ELR (cell line): ENCODE results near the gene PPP3R2.

Experiments
- DNase-seq: peaks from one replicate; pipeline ENCODE4 v3.0.0-alpha.2; 2015; ENCODE audit warnings: low read depth

Gene PPP3R2

DNA sequence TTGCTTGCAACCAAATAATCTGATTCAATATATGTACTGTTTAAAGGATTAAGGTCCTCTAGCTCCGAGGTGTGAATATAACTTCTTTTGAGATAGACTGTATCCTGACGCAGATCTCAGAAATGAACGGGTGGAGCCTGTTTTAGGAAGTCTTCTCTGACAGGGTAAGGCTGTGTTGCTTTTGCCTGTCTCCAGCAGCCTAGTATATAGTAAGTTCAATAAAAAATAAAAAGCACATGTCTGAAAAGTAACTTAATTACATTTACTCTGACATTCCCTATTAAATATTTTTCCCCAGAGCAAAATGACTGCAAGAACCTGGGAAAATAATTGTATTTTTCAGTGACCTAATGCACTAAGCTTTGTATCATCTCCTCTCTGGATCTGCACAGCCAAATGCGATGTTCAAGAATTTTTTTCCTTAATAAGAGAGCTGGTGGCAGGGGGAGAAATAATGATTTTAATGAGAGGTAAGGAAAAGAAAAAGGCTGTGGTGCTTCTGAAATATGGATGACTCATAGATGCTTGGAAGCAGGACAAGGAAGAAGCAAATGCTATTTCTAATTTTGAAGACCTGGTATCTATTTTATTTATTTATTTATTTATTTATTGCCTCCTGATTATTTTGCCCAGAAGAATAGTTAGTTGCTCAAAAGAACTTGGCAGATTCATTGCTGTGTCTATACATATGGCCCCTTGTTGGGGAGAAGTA lies 7.3 kb downstream of the PPP3R2 start:
- peak; percentile 41 for DNase-seq

DNA sequence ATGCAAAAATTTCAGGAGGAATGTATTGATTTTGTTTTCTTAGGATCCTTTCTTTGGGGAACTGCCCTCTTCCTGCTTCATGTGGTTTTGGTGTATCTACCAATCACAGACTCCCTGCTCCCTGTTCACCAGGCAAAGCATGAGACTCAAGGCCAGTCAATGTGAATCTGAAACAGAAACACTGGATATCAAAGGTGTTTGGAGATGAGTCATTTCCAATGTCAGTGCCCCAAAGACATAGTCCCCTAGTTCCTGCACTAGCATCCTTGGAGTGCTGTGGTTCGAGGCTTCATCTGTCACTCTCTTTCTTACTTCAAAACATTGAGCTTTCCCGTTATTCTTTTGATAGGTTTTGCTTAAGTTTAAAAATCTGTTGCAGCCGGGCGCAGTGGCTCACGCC lies 8.1 kb downstream of the PPP3R2 start:
- DNase-seq, result peak; percentile 45

DNA sequence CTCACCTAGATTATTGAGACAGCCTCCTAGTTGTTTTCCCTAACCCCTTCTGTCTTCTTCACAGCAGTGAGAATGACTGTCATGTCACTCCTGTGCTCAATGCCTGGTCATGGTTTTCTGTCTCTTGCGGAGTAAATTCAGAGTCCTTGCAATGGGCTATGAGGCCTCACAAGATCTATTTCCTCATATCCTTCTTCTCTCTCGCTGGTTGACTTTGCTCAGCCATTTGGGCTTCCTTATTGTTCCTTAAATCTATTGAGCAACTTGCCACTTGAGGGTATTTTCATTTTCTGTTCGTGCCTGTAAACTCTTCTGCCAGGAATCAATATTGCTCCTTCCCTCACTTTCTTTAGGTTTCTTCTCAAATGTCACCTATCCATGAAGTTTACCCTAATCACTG lies 9.0 kb downstream of the PPP3R2 start:
- no peak for DNase-seq

DNA sequence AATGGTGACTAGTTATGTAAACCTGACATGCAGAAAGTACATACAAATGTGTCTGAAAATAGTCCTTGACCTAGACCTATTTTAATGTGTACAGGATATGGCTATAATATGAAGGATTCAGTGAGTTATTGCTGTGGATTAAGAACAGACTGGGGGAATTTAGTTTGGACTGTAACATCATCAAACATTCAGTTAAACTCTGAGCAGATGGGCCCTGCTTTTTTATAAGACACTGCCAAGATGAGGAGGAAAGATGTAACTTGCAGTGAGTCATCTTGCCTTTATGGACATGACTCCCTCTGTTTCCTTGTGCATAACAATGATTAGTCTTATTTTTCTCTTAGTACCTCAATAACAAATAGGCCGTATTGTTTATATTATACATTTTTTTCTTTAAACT lies 12.2 kb downstream of the PPP3R2 start:
- peak; percentile 87 for DNase-seq

DNA sequence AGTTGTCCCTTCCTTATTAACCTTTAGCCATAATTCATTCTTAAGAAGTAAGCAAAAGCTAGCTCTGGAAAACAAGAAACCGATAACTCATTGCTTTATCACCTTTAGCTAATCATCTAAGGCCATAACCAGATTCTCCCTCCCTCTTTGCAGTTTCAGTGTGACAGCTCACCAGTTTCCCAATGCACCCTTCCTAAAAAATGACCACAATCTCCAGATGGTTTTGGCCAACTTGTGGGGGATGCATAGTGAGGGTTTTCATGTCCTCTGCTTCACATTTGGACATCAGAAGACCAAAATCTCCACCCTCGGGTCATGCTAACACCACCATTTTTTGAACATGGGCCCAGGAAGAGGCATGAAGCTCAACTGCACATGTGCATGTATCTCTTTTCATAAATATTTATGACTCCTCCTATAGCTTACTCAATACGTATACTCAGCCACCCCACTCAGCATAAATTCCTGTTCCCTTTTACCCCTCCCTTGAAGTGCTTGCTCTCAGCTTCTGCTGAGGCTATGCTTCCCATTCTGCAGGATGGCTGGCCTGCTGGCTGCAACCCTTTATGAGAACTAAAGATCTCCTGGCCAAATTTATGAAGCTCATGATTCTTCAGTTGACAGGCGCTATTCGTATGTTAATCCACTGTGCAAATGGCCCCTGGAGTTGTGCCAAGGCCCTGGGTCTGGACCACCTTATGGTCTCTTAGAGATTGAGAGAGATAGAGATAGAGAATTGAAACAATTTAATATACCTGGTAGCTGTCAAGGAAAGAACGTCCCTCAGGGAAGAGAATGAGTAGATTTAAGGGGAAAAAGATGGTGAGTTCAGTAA lies 14.8 kb downstream of the PPP3R2 start:
- no peak for DNase-seq

DNA sequence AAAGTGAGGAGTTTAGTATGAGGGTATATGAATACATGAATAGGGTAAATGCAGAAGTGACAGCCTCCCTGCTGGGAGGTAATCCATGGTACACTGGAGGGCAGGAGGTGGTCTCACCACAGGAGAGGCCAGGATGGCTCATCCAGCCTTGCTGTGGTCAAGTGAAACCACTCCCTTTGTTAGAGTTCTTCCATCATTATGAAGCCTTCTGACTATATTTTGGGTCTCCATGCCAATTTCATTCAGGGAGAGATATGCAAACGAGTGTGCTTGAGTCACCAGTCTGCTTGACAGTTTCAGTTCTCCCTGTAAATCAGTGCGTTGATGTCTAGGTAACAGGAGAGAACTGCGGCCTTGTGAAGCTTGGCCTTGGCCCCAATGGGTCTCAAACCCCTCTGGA lies 16.4 kb downstream of the PPP3R2 start:
- DNase-seq, result peak; percentile 17

DNA sequence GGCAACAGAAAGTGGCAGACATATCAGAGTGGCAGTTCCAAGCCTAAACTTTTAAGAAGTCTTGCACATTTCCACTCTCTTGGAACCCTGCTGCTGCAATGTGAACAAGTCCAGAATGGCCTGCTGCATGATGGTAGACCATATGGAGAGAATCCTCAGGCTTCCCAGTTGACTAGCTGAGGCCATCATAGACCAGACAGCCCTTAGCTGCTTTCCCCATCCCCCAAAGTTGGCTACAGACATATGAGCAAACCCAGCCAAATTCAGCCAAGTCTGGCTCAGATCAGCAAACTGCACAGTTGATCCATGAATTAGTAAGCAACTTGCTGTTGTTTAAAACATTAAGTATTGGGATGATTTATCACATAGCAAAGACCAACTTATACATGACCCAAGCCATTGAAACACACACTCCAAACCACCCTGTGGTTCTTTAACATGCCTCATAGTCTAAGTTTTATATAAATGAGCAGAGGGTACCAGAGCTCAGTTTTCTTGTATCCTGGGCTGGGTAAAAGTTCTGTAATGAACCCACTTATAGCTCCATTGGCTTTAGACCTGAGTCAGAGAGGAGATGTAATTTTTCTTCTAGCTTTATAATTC lies 19.9 kb downstream of the PPP3R2 start:
- no peak for DNase-seq

DNA sequence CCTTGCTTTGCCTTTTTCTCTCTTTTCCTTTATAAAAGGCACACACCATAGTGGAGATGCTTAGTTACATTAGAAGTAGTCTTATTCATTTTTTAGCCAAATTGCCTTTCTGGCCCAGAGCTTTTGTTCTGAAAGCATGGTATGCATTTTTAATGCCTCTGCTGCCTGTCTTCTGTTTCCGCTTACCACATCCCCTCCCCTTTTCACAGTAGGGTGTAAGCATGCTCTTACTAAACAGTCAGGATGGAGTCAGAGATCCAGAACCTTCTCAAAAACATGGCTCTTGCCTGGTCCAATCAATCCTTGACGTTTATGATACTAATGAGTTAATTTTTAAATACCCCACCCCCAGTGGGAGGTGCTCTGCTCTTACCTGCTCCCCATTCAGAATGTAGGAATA lies 22.5 kb downstream of the PPP3R2 start:
- no peak for DNase-seq

DNA sequence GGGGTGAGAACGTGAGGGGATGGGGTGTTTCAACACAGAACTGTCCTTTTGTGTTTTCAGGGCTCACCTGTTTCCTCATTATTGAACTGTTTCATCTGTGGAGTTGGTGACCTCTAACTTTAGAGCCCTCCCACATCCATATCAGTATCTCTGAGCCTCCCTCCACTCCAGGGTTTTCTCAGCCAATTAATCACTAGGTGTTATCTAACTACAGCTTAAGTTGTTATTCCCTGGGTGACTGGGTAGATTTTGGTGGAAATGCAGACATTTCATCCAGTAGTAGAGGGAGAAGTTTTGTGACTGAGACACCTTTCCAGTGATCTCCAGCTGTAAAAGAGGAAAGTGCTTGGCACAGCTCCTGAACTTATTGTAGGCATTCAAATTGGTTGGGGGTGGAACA lies 23.7 kb downstream of the PPP3R2 start:
- no peak for DNase-seq

DNA sequence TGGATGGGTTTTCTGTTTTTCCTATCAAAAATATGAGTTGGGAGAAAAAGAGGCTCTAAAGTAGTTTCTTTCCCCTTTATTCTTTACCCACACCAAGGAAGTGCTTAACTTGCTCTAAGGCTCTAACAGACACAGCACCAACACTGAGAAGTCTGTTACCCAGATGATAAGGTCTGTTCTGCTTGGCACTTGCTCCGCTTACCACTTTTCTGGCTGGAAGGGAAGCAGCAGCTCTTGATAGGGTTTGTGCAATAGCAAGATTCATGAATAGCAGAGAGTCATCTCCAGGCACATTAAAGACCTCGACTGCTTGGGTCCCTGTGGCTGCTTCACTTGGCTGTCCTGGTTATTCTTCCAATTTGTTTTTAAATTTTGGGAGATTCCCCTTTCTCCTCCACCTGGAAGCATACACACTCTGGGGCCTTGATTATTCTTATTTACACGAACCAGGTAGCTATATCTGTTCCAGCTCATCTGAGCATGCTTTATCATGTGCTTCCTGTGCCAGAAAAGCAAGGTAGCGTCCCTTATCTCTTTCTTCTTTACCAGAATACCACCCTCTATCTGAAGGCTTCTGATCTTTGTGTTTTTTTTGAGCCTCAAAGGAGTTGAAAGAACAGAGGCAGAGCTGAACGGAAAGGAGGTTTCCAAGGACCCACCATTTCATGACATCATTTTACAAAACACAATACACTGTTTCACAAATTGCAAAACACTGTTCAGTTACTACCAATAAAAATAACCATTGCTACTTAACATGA lies 24.8 kb downstream of the PPP3R2 start:
- no peak for DNase-seq

DNA sequence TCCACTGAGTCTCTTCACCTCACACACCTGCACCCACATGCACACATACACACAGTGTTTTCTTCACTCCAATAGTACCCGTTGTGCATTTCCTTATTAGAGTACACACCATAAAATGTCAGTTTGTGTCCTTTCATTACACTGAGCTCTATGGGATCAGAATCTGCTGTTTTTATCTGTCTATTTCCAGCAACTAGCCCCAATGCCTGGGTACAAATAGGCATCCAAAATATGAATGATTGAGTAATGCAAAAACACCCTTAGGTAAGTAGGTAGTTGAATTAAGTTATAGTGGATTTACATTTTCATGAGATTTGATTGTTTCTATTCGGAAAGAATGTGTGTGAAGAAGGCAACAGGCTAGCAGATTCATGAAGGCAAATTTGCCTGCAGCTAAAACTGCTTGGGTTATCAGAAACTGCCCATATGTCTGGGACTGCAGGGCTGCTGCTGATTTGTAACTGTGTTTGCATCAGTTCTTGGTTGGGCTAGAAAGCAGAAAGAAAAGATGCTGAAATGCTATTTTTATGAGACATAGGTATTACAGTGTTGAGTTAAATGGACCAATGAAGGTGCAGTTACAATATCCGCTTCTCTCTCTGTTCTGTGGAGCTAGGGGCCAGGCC lies 26.9 kb downstream of the PPP3R2 start:
- DNase-seq, result no peak

DNA sequence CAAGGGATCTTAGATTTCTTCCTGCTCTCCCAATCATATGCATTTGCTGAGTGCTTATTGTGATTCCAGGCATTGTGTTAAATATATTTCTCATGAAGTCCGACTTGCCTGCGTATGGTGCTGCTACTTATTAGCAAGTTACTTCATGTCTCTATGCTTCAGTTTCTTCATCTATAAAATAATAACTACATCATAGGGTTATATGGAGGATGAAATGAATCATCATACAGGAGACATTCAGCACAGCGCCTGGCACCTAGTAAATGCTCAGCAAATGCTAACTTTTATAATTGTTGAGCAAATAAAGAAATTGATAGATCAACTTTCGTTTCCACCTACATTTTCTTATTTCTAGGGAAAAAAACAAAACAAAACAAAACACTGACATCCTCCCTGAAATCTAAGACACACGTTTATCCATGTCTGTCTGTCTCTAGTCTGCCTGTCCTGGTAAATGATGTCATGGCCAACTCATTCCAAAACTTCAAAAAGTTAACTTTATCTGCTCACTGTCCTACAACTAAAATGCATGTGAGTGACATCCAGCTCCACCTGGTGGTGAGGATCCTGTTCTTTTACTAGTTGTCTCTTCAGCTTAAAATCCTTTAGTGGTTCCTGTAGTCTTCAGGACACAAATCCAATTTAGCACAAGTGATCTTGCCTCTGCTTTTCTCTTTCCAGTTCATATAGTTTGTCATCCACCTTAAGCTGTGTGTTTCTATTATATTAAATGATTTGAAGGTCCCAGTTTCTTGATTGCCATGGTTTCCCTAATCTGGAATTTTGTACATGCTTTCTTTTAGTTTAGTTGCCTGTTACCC lies 27.7 kb downstream of the PPP3R2 start:
- peak; percentile 70 for DNase-seq

DNA sequence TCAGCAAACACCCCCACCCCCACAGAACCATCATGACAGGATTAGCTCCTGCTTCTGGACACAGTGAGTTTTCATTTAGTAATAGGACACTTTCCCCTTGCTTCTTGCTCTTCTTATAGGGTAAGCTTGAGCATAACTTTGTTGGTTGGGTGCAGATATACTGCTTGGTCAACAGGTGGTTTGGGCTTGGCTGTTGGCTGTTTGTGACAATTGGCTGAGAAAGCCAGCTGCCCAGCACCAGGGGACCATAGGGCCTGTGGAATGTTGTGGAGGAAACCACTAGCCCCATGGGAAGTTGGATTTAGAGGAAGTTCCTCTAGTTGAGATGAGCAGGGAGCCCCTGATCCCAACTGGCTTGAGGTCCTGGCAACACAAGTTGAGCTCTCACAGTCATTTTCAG lies 30.5 kb downstream of the PPP3R2 start:
- DNase-seq, result no peak

DNA sequence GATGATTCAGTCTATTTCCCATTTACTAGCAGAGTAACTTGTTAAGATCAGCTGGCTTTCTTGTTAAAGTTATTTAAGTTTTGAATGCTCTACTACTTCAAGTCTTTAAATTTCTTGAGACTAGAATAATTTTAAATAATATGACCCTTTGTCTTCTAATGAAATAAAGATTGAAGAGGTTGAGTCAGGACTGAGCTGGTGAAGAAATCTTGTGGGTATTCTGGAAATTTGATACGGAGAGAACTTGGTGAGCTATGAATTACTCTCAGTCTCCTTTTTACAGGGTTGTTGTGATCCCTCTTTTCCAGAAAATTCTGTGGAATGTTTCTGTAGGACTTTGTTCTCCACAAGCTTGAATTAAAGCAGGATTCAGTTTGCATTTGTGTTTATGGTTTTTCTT lies 31.8 kb downstream of the PPP3R2 start:
- DNase-seq, result no peak

DNA sequence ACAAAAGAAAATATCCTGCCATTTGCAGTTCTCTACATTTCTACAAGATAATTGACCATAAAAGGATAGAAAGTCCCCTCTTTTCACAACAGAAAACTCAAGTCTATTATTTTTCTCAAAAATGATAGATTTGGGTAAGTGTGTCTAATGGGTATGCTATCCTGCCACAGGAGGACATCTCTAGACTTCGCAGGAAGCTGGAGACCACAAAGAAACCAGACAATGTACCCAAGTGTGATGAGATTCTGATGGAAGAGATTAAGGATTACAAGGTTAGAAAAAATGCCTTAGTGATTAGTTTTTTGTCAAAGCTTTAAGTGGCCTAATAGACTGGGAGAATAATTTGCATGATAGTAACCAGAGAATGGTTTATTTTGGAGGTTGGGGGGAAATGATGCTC lies 33.0 kb downstream of the PPP3R2 start:
- no peak for DNase-seq

DNA sequence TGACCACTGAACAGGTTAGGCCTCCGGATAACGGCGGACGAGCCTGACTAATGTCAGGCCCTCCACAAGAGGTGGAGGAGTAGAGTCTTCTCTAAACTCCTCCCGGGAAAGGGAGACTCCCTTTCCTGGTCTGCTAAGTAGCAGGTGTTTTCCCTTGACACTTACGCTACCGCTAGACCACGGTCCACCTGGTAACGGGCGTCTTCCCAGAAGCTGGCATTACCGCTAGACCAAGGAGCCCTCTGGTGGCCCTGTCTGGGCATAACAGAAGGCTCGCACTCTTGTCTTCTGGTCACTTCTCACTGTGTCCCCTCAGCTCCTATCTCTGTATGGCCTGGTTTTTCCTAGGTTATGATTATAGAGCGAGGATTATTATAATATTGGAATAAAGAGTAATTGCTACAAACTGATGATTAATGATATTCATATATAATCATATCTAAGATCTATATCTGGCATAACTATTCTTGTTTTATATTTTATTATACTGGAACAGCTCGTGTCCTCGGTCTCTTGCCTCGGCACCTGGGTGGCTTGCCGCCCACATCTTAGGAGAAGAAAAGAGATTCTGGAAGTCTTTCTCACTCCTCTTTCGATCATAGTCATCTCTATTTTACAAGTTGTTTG lies 45.2 kb downstream of the PPP3R2 start:
- DNase-seq, result peak; percentile 14

DNA sequence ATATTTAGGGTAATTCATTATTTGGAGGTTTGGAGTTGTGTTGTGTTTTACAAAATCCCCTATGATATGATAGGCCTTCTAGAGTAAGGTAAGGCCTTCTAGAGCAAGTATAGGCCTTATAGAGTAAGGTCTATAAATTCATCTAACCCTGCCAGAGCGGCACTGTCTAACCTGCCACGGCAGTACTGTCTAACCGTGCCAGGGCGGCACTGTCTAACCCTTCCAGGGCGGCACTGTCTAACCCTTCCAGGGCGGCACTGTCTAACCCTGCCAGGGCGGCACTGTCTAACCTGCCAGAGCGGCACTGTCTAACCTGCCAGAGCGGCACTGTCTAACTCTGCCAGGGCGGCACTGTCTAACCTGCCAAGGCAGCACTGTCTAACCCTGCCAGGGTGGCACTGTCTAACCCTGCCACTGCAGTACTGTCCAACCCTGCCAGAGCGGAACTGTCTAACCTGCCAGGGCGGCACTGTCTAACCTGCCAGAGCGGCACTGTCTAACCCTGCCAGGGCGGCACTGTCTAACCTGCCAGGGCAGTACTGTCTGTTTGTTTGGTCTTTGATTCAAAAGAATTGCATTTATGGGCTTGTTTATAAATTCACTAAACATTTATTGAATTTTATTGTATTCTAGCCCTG lies 51.6 kb downstream of the PPP3R2 start:
- no peak for DNase-seq
